NCI-H146 treated with DMSO at 0.1 percent for 48 hours (cell line): Measurements from ENCODE around the gene SLC26A4.

Source experiments
- DNase-seq: peaks from one replicate; lab custom pipeline; 2025; ENCODE audit not compliant: unreplicated experiment; lab: John Stamatoyannopoulos, UW

The SLC26A4 gene

GRCh38 chr7:107659666-107660065, 962 bp upstream of the SLC26A4 start:
- no peak for DNase-seq

- peak; percentile 42 for DNase-seq
Observed at GRCh38 chr7:107661081-107661864, 645 bp downstream of the SLC26A4 start.

- DNase-seq: no peak
Observed at GRCh38 chr7:107661865-107662379, 1.3 kb downstream of the SLC26A4 start.

GRCh38 chr7:107663196-107663595, 2.6 kb downstream of the SLC26A4 start:
- no peak for DNase-seq

- DNase-seq: no peak
Observed at GRCh38 chr7:107666790-107667189, 6.2 kb downstream of the SLC26A4 start.

- no peak for DNase-seq
Observed at GRCh38 chr7:107667341-107667740, 6.7 kb downstream of the SLC26A4 start.

GRCh38 chr7:107668296-107668695, 7.7 kb downstream of the SLC26A4 start:
- no peak for DNase-seq

GRCh38 chr7:107672183-107672582, 11.6 kb downstream of the SLC26A4 start:
- no peak for DNase-seq

GRCh38 chr7:107676249-107676648, 15.6 kb downstream of the SLC26A4 start:
- DNase-seq: no peak

- no peak for DNase-seq
Observed at GRCh38 chr7:107678110-107678753, 17.6 kb downstream of the SLC26A4 start.

GRCh38 chr7:107680478-107680877, 19.9 kb downstream of the SLC26A4 start:
- no peak for DNase-seq

- no peak for DNase-seq
Observed at GRCh38 chr7:107682886-107683285, 22.3 kb downstream of the SLC26A4 start.

GRCh38 chr7:107684287-107684686, 23.7 kb downstream of the SLC26A4 start:
- DNase-seq: no peak

- no peak for DNase-seq
Observed at GRCh38 chr7:107684947-107685463, 24.4 kb downstream of the SLC26A4 start.

- no peak for DNase-seq
Observed at GRCh38 chr7:107686816-107687387, 26.3 kb downstream of the SLC26A4 start.

GRCh38 chr7:107687656-107688055, 27.0 kb downstream of the SLC26A4 start:
- DNase-seq: no peak

- no peak for DNase-seq
Observed at GRCh38 chr7:107689553-107689952, 28.9 kb downstream of the SLC26A4 start.

- no peak for DNase-seq
Observed at GRCh38 chr7:107690084-107690483, 29.5 kb downstream of the SLC26A4 start.

GRCh38 chr7:107690611-107691010, 30.0 kb downstream of the SLC26A4 start:
- no peak for DNase-seq

GRCh38 chr7:107691716-107692115, 31.1 kb downstream of the SLC26A4 start:
- DNase-seq: no peak

GRCh38 chr7:107692501-107692900, 31.9 kb downstream of the SLC26A4 start:
- no peak for DNase-seq

- no peak for DNase-seq
Observed at GRCh38 chr7:107693396-107693795, 32.8 kb downstream of the SLC26A4 start.
